DMS114 treated with DMSO at 0.1 percent for 48 hours (cell line): ENCODE measurements around the gene RPS6KA6.
A peak's percentile ranks its signal among the peaks of the same experiment; 100 is the strongest.

Experiments
- DNase-seq: peaks from one replicate; lab custom pipeline; 2025; ENCODE audit not compliant: unreplicated experiment; lab: John Stamatoyannopoulos, UW

Gene RPS6KA6

GRCh38 chrX:84187533-84188319 lies at the start of gene RPS6KA6:
RPS6KA6 (minus strand) TSS chrX:84188199; CDS start chrX:84187899, 300 bp downstream.
- DNase-seq, result no peak

GRCh38 chrX:84224741-84225140 lies 36.7 kb upstream of the RPS6KA6 start:
- no peak for DNase-seq

DNA sequence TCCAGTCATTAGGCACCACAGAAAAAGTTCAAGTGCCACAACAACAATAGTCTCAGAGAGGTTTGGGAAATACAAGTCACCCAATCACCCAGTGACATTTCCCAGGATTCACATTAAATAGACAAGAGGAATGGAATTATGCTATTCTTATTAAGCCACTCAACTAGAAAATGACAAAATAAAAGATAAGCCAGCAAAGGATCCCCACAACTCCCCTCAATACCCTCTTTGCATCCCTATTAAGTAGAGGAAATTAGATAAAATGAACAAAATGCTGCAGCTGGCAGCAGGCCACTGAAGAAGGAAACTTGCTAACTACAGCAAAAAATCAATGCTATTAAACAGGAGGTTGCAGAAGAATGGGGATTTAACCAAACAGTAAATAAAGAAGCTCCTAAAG lies 35.3 kb upstream of the RPS6KA6 start:
- DNase-seq, result no peak

GRCh38 chrX:84221181-84221580 lies 33.2 kb upstream of the RPS6KA6 start:
- DNase-seq, result no peak

GRCh38 chrX:84219551-84219950 lies 31.6 kb upstream of the RPS6KA6 start:
- no peak for DNase-seq

DNA sequence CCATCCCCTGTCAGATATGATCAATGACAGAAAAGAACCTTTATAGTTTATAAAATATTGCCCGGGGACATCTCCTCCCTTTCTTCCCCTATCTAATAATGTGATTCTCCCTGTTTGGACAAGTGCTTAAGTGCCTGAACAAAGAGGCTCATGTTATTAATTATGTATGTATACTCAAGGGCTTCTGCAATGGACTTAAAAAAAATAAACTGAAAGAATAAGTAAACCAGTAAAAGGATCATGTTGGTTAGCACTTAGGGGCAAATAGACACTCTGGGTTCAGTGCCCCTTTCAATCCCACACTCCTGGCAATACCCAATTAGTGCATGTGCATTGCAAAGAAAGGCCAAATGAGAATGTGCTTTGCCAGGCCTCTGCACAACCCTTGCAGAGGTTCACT lies 30.7 kb upstream of the RPS6KA6 start:
- DNase-seq, result no peak

- DNase-seq, result no peak
Measured at GRCh38 chrX:84216881-84217280, 28.9 kb upstream of the RPS6KA6 start.

GRCh38 chrX:84216406-84216805 lies 28.4 kb upstream of the RPS6KA6 start:
- DNase-seq, result no peak

DNA sequence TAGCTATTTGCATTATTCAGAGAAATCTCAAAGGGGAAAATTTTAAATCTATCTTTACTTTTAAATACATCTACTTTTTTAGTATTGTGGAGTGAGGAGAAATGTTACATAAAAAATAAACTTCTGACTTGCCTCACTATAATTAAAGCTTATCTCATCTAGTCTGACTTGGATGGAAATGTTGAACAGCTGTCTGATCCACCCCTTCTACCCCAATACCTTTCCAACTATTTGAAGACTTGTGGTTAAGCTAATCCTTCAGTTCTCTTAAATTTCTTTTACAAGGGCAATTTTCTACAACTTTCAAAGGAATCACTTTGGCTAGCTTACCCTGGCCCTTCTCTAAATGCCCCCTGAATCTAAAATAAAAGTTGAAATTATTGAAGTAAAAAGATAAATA lies 17.3 kb upstream of the RPS6KA6 start:
- DNase-seq, result no peak

DNA sequence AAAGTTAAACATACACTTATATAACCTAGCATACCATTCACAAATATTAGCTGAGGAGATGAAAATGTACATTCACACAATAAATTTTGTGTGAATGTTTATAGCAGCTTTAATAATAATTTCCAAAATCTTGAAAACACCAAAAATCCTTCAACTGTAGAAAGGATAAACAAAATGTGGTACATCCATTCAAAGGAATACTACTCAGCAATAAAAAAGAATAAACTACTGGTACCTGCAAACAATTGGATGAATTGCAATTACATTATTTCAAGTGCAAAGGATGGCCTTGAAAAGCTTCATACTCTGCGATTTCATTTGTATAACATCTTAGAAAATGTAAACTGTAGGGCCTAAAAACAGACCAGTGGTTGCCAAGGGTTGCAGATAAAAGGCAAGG lies 11.7 kb upstream of the RPS6KA6 start:
- no peak for DNase-seq

DNA sequence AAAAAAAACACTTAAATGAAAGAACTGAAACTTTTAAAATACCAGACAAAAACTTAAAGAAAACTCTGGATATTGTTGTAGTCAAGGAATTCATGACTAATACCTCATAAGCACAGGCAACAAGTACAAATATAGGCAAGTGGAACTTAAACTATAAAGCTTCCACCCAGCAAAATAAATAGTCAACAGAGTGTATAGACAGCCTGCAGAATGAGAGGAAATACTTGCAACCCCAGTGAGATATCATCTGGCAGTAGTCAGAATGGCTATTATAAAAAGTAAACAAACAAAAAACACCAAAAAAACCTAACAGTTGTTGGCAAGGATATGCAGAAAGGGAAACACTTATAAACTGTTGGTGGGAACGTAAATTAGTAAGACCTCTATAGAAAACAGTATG lies 9.6 kb upstream of the RPS6KA6 start:
- no peak for DNase-seq

DNA sequence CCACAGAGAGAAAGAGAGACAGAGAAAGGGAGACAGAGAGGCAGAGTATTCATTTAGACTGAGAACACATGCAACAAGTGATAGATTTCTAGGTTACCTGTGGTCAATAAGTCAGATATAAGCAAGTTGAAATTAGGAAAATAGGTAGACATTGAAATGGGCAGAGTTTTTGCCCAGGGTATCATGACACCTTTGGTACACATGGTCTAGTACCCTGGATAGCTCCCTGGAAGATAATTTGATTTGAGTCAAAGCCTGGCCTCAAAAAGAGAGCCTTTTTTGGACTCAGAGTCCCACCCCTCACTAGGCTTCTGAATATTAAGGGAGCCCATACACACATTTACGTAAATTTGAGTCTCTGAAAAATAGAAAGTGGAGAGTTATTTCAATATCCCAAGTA lies 4.0 kb upstream of the RPS6KA6 start:
- DNase-seq, result no peak

GRCh38 chrX:84189125-84189524 lies 1.1 kb upstream of the RPS6KA6 start:
- DNase-seq, result no peak

- DNase-seq, result peak; percentile 10
Measured at GRCh38 chrX:84188320-84188834, 378 bp upstream of the RPS6KA6 start.

- no peak for DNase-seq
Measured at GRCh38 chrX:84186603-84187532, 1.1 kb downstream of the RPS6KA6 start.

- DNase-seq, result no peak
Measured at GRCh38 chrX:84182516-84182915, 5.5 kb downstream of the RPS6KA6 start.

DNA sequence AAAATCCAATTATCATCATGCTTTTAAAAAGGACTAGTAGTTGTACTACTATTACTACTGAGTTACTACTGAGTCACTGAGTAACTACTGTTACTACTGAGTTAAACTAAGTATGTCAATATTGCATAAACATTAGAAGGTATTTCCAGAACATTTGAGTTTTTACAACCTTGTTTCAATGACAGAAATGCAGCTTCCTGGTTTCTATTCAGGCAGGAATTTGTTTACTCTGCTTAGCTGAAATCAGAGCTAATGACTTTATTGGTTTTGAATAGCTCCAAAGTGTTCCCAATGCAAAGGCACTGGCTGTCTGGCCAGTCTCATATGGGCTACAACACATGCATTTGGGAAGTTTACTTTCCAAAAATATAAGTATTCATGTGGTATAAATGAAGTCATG lies 12.0 kb downstream of the RPS6KA6 start:
- no peak for DNase-seq

- no peak for DNase-seq
Measured at GRCh38 chrX:84175274-84175673, 12.7 kb downstream of the RPS6KA6 start.

- no peak for DNase-seq
Measured at GRCh38 chrX:84174348-84174747, 13.7 kb downstream of the RPS6KA6 start.

DNA sequence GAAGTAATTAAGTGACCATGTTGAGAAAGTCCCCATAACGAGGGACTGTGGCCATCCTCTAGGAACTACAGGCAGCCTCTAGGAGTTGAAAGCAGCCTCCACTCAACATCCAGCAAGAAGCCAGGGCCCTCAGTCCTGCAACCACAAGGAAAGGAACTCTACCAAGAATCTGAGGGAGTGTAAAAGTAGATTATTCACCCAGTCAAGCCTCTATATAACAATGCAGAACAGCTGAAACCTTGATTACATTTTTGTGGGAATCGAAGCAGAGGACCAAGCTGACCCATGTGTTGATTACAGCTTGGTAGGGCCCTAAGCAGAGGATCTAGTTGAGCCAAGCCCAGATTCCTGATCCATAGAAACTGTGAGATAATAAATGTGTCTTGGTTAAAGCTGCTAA lies 17.1 kb downstream of the RPS6KA6 start:
- DNase-seq, result no peak

GRCh38 chrX:84168574-84168973 lies 19.4 kb downstream of the RPS6KA6 start:
- DNase-seq, result no peak

DNA sequence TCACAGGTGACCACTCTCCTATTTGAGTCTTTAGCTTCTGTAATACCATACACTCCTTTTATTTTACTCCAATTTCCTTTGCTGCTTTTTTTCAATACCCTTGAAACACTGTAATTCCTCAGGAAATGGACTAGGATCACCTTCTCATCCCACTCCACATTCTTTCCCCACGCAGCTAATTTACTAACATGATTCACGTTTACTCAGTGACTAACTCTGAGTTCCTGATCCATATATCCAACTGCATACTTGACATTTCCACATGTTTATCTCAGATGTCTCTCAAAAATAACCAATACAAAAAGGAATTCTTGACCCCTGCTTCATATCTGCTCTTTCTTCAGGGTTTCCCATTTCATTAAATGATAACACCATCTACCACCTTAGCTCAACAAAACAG lies 19.9 kb downstream of the RPS6KA6 start:
- DNase-seq, result no peak
